DOHH2 (cell line): ENCODE results near the gene LSM3.

ENCODE experiments used
- H3F3A ChIP-seq: fragments of 200-600 bp; sonication (generic), shearing (Covaris generic); 2 replicates; pipeline ENCODE4 v1.6.0; 2016; ENCODE audit warnings: antibody characterized with exemption, mild to moderate bottlenecking; ENCODE audit not compliant: control insufficient read depth, insufficient read depth
- H3K27ac ChIP-seq: fragments of 200-600 bp; sonication (generic); 2 replicates; pipeline ENCODE4 v1.5.1; 2014; ENCODE audit warnings: low read depth, mild to moderate bottlenecking, low read length, moderate library complexity
- H3K27me3 ChIP-seq: fragments of 200-600 bp; sonication (generic); 2 replicates; pipeline ENCODE4 v1.6.1; 2014; ENCODE audit warnings: mild to moderate bottlenecking, low read length, mixed read lengths; ENCODE audit not compliant: control insufficient read depth
- H3K36me3 ChIP-seq: fragments of 200-600 bp; sonication (generic); 2 replicates; pipeline ENCODE4 v1.6.1; 2014; ENCODE audit warnings: mild to moderate bottlenecking, low read length, moderate library complexity, mixed read lengths; ENCODE audit not compliant: control insufficient read depth
- H3K4me1 ChIP-seq: fragments of 200-600 bp; sonication (generic); 2 replicates; pipeline ENCODE4 v1.6.1; 2014; ENCODE audit warnings: mild to moderate bottlenecking, low read length, mixed read lengths; ENCODE audit not compliant: control insufficient read depth
- H3K4me2 ChIP-seq: fragments of 200-600 bp; sonication (generic); 2 replicates; pipeline ENCODE4 v1.6.0; 2014; ENCODE audit warnings: mild to moderate bottlenecking, low read length, moderate library complexity
- H3K4me3 ChIP-seq: fragments of 200-600 bp; sonication (generic); 2 replicates; pipeline ENCODE4 v1.5.1; 2014; ENCODE audit warnings: mild to moderate bottlenecking, low read length, mixed read lengths
- H3K79me2 ChIP-seq: fragments of 200-600 bp; sonication (generic); 2 replicates; pipeline ENCODE4 v1.6.1; 2014; ENCODE audit warnings: mild to moderate bottlenecking, low read length, mixed read lengths; ENCODE audit not compliant: control insufficient read depth
- H3K9me2 ChIP-seq: fragments of 200-600 bp; sonication (generic); replicated peaks from 2 replicates; pipeline ENCODE4 v1.6.1; 2014; ENCODE audit warnings: mild to moderate bottlenecking, low read length, mixed read lengths; ENCODE audit not compliant: control insufficient read depth
- H3K9me3 ChIP-seq: fragments of 200-600 bp; sonication (generic); 2 replicates; pipeline ENCODE4 v1.6.1; 2014; ENCODE audit warnings: antibody characterized with exemption, low read length, mixed read lengths; ENCODE audit not compliant: control insufficient read depth, insufficient read depth
- H4K20me1 ChIP-seq: fragments of 200-600 bp; sonication (generic); 2 replicates; pipeline ENCODE4 v1.6.0; 2014; ENCODE audit warnings: low read depth, mild to moderate bottlenecking, antibody characterized with exemption, low read length, moderate library complexity; ENCODE audit not compliant: control insufficient read depth, insufficient read depth
- EZH2phosphoT487 ChIP-seq: fragments of 200-600 bp; sonication (generic); IDR thresholded peaks from 2 replicates; pipeline ENCODE4 v1.6.1; 2017; ENCODE audit warnings: borderline replicate concordance, mild to moderate bottlenecking, antibody characterized with exemption, low read length, moderate library complexity, mixed read lengths
- TF ChIP-seq, protein P1 (sequence below): fragments of 200-600 bp; sonication (generic); IDR thresholded peaks from one replicate; pipeline ENCODE4 v1.5.1; 2014; ENCODE audit warnings: antibody characterized with exemption, mild to moderate bottlenecking, low read depth, low read length; ENCODE audit not compliant: poor library complexity, severe bottlenecking

The LSM3 gene

DNA sequence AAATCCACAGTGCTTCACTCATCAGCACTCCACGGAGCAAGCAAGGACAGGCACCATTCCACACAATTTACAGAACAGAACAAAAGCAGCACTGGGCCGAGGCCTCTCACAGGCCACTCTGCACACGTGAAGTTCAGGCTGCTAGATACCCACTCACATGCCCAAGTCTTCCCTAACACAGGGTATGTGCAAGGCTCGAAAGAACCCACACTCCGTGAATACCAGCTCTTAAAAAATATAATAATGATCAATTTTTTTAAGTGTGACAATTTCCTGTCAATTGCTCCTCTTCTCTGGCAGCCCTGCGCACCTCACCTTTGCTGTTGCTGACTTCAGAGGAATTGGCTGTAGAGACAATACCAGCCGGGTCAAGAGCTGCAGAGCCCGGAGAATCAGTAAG lies 19.2 kb upstream of the LSM3 start:
- no peak overlapping the region for H3K4me3 ChIP-seq
- H3K79me2 ChIP-seq: peaks cover 2% of the 10 kb centered on the region; the same call in 1 of the 2 replicates
- H3K36me3 ChIP-seq: peaks cover 87% of the 10 kb centered on the region
- H3K27ac ChIP-seq: no peak overlapping the region
- no peaks in the 10 kb centered on the region for H3K9me2 ChIP-seq
- H3F3A ChIP-seq: no peaks in the 10 kb centered on the region
- H3K9me3 ChIP-seq: peaks cover 14% of the 10 kb centered on the region
- no peaks in the 10 kb centered on the region for H3K27me3 ChIP-seq
- no peak for TF ChIP-seq EZH2phosphoT487
- TF ChIP-seq, protein P1, sequence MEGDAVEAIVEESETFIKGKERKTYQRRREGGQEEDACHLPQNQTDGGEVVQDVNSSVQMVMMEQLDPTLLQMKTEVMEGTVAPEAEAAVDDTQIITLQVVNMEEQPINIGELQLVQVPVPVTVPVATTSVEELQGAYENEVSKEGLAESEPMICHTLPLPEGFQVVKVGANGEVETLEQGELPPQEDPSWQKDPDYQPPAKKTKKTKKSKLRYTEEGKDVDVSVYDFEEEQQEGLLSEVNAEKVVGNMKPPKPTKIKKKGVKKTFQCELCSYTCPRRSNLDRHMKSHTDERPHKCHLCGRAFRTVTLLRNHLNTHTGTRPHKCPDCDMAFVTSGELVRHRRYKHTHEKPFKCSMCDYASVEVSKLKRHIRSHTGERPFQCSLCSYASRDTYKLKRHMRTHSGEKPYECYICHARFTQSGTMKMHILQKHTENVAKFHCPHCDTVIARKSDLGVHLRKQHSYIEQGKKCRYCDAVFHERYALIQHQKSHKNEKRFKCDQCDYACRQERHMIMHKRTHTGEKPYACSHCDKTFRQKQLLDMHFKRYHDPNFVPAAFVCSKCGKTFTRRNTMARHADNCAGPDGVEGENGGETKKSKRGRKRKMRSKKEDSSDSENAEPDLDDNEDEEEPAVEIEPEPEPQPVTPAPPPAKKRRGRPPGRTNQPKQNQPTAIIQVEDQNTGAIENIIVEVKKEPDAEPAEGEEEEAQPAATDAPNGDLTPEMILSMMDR: no peak
- no peaks in the 10 kb centered on the region for H3K4me1 ChIP-seq
- H3K4me2 ChIP-seq: no peak overlapping the region
- H4K20me1 ChIP-seq: no peaks in the 10 kb centered on the region

DNA sequence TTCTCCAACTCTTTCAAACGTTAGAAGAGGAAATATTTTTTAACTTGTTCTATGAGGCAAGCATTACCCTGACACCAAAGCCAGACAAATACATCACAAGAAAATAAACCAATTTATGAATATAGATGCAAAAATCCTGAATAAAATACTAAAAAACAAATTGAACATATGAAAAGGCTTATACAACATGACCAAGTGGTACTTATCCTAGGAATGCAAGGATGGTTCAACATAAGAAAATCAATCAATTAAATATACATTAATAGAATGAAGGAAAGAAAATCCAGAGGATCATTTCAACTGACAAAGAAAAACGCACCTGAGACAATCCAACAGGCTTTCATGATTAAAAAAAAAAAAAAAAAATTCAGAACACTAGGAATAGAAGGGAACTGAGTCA lies 17.3 kb upstream of the LSM3 start:
- H3K27me3 ChIP-seq: no peaks in the 10 kb centered on the region
- H3K4me3 ChIP-seq: no peak overlapping the region
- H3K79me2 ChIP-seq: peaks cover 2% of the 10 kb centered on the region; the same call in 1 of the 2 replicates
- no peak overlapping the region for H3K27ac ChIP-seq
- H3K9me2 ChIP-seq: no peaks in the 10 kb centered on the region
- no peaks in the 10 kb centered on the region for H3K4me1 ChIP-seq
- H3K9me3 ChIP-seq: peaks cover 14% of the 10 kb centered on the region
- H3K4me2 ChIP-seq: no peak overlapping the region
- no peaks in the 10 kb centered on the region for H4K20me1 ChIP-seq
- no peak for TF ChIP-seq EZH2phosphoT487
- peaks cover 98% of the 10 kb centered on the region for H3K36me3 ChIP-seq
- no peaks in the 10 kb centered on the region for H3F3A ChIP-seq

DNA sequence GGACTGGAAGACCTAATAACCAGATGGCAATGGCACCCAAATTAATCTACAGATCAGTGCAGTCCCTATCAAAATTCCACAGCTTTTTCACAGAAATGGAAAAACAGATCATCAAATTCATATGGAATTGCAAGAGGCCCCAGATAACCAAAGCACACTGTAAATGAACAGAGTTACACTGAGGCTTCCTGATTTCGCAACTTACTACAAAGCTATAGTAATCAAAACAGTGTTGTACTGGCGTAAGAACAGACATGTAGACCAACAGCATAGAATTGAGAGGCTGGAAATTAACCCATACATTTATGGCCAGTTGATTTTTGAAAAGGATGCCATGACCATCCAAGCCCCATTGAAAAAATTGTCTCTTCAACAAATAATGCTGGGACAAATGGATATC lies 16.4 kb upstream of the LSM3 start:
- Histone ChIP-seq H3K4me3 (no peak overlapping the region), H3K27ac (no peak overlapping the region), H3K36me3 (peaks cover 98% of the 10 kb centered on the region), H3F3A (no peaks in the 10 kb centered on the region), H3K27me3 (no peaks in the 10 kb centered on the region), H3K4me1 (no peaks in the 10 kb centered on the region), H3K79me2 (peaks cover 2% of the 10 kb centered on the region; the same call in 1 of the 2 replicates), H3K9me3 (peaks cover 14% of the 10 kb centered on the region), H4K20me1 (no peaks in the 10 kb centered on the region), H3K9me2 (no peaks in the 10 kb centered on the region), H3K4me2 (no peak overlapping the region)
- no peak for TF ChIP-seq EZH2phosphoT487
- TF ChIP-seq, protein P1: no peak

DNA sequence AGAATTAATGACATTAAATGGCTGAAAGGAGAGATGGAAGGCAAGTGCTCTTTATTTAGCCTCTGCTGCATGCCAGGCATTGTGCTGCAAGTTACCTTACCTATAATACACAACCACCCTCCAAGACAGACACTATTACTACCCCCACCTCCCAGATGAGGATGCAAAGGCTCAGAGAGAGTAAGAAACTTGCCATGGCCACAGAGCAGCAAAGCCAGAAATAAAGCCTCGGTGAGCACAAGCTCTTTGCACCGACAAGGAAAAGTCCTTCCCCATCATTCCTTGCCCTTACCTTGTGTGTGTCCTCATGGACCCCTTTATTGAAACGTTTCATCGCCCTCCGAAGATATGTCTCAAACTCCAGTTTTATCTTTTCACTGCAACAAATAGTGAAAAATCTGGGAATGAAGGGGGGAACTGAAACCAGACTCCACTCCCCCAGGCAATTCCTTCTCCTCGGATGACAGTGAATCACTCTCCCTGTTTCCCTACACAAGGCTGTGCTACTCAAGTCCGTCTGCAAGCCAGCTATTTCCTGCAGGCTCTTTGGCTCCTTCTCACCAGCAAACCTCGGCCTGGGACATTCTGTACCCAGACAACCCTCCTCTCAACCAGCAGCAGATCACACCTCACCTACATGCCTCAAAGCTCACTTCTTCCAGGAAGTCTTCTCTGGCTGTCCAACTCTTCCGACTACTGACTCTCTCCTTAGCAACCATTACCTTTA lies 11.6 kb upstream of the LSM3 start:
- H4K20me1 ChIP-seq: no peaks in the 10 kb centered on the region
- H3F3A ChIP-seq: no peaks in the 10 kb centered on the region
- no peaks in the 10 kb centered on the region for H3K27me3 ChIP-seq
- no peak for TF ChIP-seq EZH2phosphoT487
- TF ChIP-seq, protein P1: no peak
- peaks cover 99% of the 10 kb centered on the region for H3K36me3 ChIP-seq
- no peaks in the 10 kb centered on the region for H3K4me1 ChIP-seq
- H3K79me2 ChIP-seq: peaks cover 2% of the 10 kb centered on the region; the same call in 1 of the 2 replicates
- H3K9me3 ChIP-seq: peaks cover 9% of the 10 kb centered on the region
- H3K27ac ChIP-seq: no peak overlapping the region
- H3K4me2 ChIP-seq: no peak overlapping the region
- H3K9me2 ChIP-seq: no peaks in the 10 kb centered on the region
- H3K4me3 ChIP-seq: no peak overlapping the region
